ENCODE data around the gene DTX1. TPM values are rescaled to one million over a fixed set of nuclear protein-coding genes. Genes with fewer than 3 reads are reported as not detected.

DTX1 gene
- total RNA-seq, 1 donor from 2014 or later, result 4.5 TPM

DNA sequence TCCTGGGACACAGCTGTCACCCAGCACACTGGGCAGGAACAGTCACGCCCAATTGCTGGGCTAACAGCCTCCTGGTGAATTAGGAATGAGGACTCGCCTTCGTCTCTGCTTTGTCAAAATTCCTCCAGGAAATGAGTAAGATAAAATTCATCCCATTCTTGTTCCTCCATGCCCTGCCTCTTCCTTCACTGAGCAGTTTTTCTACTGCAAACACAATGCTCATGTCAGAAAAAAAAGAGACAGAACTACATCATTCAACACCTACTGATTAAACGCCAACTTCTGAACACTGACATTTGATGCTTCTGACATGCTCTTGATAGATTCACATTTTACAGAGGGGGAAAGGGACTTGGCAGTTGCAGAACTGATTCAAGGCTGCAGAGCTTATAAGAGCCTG lies 37.5 kb upstream of the DTX1 start:
- no peak for DNase-seq (ENCODE audit: low spot score in 2 of 2)

DNA sequence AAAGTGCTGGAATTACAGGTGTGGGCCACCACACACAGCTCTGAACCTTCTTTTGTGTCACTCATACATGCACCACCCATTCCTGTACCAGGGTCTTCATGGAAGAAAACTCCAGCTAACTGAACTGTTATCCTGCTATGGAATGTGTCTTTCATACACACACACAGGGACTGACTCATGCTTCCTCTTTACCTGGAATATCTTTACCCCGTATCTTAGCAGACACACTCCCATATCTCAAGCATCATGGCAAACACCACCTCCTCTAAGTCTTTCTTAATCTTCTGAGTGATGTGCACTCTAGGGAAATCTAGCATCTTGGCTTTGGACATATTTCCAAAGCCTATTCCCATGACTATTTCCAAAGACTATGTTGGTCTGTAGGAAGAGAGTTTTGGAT lies 35.0 kb upstream of the DTX1 start:
- Histone ChIP-seq H3K9me3 (no peaks in the 10 kb centered on the region), H3K36me3 (no peaks in the 10 kb centered on the region), H3K27ac (no peak overlapping the region), H3K27me3 (no peaks in the 10 kb centered on the region), H3K4me1 (no peaks in the 10 kb centered on the region), H3K4me3 (no peak overlapping the region)
- TF ChIP-seq, protein P1, sequence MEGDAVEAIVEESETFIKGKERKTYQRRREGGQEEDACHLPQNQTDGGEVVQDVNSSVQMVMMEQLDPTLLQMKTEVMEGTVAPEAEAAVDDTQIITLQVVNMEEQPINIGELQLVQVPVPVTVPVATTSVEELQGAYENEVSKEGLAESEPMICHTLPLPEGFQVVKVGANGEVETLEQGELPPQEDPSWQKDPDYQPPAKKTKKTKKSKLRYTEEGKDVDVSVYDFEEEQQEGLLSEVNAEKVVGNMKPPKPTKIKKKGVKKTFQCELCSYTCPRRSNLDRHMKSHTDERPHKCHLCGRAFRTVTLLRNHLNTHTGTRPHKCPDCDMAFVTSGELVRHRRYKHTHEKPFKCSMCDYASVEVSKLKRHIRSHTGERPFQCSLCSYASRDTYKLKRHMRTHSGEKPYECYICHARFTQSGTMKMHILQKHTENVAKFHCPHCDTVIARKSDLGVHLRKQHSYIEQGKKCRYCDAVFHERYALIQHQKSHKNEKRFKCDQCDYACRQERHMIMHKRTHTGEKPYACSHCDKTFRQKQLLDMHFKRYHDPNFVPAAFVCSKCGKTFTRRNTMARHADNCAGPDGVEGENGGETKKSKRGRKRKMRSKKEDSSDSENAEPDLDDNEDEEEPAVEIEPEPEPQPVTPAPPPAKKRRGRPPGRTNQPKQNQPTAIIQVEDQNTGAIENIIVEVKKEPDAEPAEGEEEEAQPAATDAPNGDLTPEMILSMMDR (IDR thresholded peaks at IDR 0.05), result no peak
- intact Hi-C loops (cut with DNase I), result no loop called here
- no peak for DNase-seq (ENCODE audit: low spot score in 2 of 2)

More for the DNA sequence above, 37.5 kb upstream of the DTX1 start:
- H3K4me3 ChIP-seq, result no peak overlapping the region
- H3K9me3 ChIP-seq, result no peaks in the 10 kb centered on the region
- H3K27ac ChIP-seq, result no peak overlapping the region
- intact Hi-C loops (cut with DNase I), result no loop called here
- H3K27me3 ChIP-seq, result no peaks in the 10 kb centered on the region
- no peaks in the 10 kb centered on the region for H3K36me3 ChIP-seq
- TF ChIP-seq, protein P1 (IDR thresholded peaks at IDR 0.05), result no peak
- H3K4me1 ChIP-seq, result no peaks in the 10 kb centered on the region

DNA sequence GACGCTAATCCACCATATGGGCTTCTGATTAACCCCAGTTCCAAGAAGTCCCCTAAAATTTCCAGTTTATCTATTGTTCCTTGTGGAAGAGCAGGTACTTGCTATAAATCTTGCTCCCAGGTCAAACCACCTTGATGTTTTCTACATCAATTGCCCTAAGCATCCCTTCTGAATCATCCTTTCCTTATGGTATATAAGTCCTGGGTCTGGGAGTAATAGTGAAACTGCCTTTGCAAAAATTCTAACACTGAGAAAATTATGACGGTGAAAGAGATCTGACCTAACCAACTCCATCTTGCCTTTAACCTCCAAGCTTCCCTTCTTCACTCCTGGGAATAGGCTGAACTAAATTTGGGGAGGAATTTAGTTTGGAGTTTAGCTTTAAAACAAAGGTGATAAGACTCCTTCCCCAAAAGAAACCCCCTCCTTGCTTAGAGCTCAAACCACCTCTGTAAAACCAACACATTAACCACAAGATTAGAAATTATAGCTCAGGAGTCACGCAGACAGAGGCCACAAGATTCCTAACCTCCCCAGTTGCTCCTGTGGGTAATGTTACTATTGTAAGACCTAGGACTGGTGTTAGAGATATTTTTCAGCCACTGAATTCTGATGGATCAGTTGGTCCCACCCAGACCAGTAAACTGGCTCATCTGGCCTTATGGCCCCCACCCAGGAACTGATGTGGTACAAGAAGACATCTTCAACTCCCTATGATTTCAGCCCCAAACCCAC lies 33.8 kb upstream of the DTX1 start:
- no peak for DNase-seq (ENCODE audit: low spot score in 2 of 2)
- Histone ChIP-seq H3K27ac (no peak overlapping the region), H3K36me3 (no peaks in the 10 kb centered on the region), H3K4me3 (no peak overlapping the region), H3K9me3 (no peaks in the 10 kb centered on the region), H3K4me1 (no peaks in the 10 kb centered on the region), H3K27me3 (no peaks in the 10 kb centered on the region)
- intact Hi-C loops (cut with DNase I), result no loop called here
- TF ChIP-seq, protein P1 (IDR thresholded peaks at IDR 0.05), result no peak

DNA sequence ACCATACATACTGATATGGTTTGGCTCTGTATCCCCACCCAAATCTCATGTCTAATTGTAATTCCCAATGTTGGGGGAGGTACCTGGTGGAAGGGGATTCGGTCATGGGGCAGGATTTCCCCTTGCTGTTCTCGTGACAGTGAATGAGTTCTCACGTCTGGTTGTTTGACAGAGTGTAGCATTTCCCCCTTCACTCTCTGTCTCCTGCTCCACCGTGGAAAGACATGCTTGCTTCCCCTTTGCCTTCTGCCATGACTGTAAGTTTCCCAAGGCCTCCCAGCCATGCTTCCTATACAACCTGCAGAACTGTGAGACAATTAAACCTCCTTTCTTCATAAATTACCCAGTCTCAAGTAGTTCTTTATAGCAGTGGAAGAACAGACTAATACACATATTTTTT lies 28.8 kb upstream of the DTX1 start:
- H3K27ac ChIP-seq, result no peak overlapping the region
- intact Hi-C loops (cut with DNase I), result no loop called here
- DNase-seq (ENCODE audit: low spot score in 2 of 2), result no peak

DNA sequence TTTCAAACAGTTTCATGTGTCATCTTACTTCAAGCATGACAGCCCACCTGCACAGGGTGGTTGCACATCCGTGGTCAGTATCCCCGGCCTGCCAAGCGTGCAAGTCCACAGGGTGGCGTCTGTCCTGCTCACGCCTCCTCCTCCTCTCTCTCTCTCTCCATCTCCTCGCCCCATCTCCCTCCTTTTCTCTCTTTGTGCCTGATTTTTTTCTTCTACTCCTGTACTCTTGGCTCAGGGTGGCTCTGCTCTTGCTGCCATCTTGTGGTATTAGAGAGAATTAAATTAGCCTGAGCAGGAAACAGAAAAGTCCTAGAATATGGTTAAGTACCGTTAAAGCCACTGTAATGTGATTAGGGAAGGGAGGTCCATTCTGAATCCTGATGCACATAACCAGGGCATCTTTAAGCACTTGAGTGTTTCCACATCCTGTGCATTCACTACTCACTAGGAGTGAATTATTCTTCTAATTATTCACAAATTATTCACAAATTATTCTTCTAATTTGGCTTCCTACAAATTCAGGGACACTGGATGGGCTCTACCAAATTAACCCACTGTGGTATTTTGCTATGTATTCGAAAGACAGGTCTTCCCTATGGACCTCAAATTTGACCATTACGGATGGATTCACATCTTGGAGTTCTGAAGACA lies 25.5 kb upstream of the DTX1 start:
- no peak for DNase-seq (ENCODE audit: low spot score in 2 of 2)
- Histone ChIP-seq H3K4me1 (no peaks in the 10 kb centered on the region), H3K4me3 (no peak overlapping the region), H3K27me3 (no peaks in the 10 kb centered on the region), H3K9me3 (no peaks in the 10 kb centered on the region), H3K36me3 (no peaks in the 10 kb centered on the region), H3K27ac (no peak overlapping the region)
- TF ChIP-seq, protein P1 (IDR thresholded peaks at IDR 0.05), result peak; percentile 20 to 59 (median 50)
- intact Hi-C loops (cut with DNase I), result loop anchor here (10.0 kb wide), 1 partner anchor 126 kb away; the partner anchor contains the start of gene OAS1

More for the DNA sequence above, 28.8 kb upstream of the DTX1 start:
- Histone ChIP-seq H3K4me1 (no peaks in the 10 kb centered on the region), H3K4me3 (no peak overlapping the region), H3K9me3 (no peaks in the 10 kb centered on the region), H3K36me3 (no peaks in the 10 kb centered on the region), H3K27me3 (no peaks in the 10 kb centered on the region)
- TF ChIP-seq, protein P1 (IDR thresholded peaks at IDR 0.05), result no peak

All from ascending aorta (tissue), 2 donors.